Fibroblast of the aortic adventitia (primary cell): ENCODE results near the gene RTN4R. TPM values are rescaled to one million over a fixed set of nuclear protein-coding genes. Genes with fewer than 3 reads are reported as not detected.

Source experiments
- DNase-seq: peaks from one replicate; pipeline ENCODE4 v3.0.0-alpha.2; 2010; ENCODE audit warnings: low read depth
- H3K4me3 ChIP-seq: 2 replicates; pipeline ENCODE4 v1.5.1; 2011; ENCODE audit warnings: low read depth, mild to moderate bottlenecking, control low read depth, low read length, moderate library complexity
- CTCF ChIP-seq: IDR thresholded peaks from 2 replicates; pipeline ENCODE4 v1.5.1; 2011; ENCODE audit warnings: mild to moderate bottlenecking, low read length, control low read depth, inconsistent platforms; ENCODE audit not compliant: insufficient read depth
- total RNA-seq: library from RNA; depleted of rRNA; stranded (reverse); fragments of >200 nt; gene quantifications from 2 replicates; pipeline ENCODE4 v1.2.3, GENCODE V29; 2012; ENCODE audit warnings: low replicate concordance

RTN4R gene
- total RNA-seq, 1 donor: 0.09 TPM

GRCh38 chr22:20256551-20257211 lies 11.4 kb downstream of the RTN4R start:
- DNase-seq: no peak
- H3K4me3 ChIP-seq: no peak overlapping the region
- no peak for TF ChIP-seq CTCF

- TF ChIP-seq CTCF: no peak
- DNase-seq: no peak
These were observed 12.1 kb downstream of the RTN4R start for GRCh38 chr22:20256027-20256426.

GRCh38 chr22:20254975-20255946 lies 12.9 kb downstream of the RTN4R start:
- no peak for TF ChIP-seq CTCF

More at GRCh38 chr22:20256027-20256426, 12.1 kb downstream of the RTN4R start:
- H3K4me3 ChIP-seq: no peak overlapping the region

GRCh38 chr22:20253161-20253560 lies 15.0 kb downstream of the RTN4R start:
- no peak for DNase-seq
- no peak for TF ChIP-seq CTCF
- H3K4me3 ChIP-seq: no peak overlapping the region

More at GRCh38 chr22:20254975-20255946, 12.9 kb downstream of the RTN4R start:
- H3K4me3 ChIP-seq: no peak overlapping the region
- DNase-seq: no peak

- DNase-seq: no peak
- H3K4me3 ChIP-seq: no peak overlapping the region
- no peak for TF ChIP-seq CTCF
These were observed 16.1 kb downstream of the RTN4R start for GRCh38 chr22:20251981-20252380.

GRCh38 chr22:20251491-20251890 lies 16.6 kb downstream of the RTN4R start:
- no peak overlapping the region for H3K4me3 ChIP-seq
- DNase-seq: no peak
- TF ChIP-seq CTCF: no peak
